Measurements from ENCODE around the gene LAMTOR2.

- TF ChIP-seq EZH2phosphoT487 (IDR thresholded peaks at IDR 0.05; ENCODE audit: low read depth, severe bottlenecking, unreplicated experiment) = no peak
- TF ChIP-seq, protein P1, sequence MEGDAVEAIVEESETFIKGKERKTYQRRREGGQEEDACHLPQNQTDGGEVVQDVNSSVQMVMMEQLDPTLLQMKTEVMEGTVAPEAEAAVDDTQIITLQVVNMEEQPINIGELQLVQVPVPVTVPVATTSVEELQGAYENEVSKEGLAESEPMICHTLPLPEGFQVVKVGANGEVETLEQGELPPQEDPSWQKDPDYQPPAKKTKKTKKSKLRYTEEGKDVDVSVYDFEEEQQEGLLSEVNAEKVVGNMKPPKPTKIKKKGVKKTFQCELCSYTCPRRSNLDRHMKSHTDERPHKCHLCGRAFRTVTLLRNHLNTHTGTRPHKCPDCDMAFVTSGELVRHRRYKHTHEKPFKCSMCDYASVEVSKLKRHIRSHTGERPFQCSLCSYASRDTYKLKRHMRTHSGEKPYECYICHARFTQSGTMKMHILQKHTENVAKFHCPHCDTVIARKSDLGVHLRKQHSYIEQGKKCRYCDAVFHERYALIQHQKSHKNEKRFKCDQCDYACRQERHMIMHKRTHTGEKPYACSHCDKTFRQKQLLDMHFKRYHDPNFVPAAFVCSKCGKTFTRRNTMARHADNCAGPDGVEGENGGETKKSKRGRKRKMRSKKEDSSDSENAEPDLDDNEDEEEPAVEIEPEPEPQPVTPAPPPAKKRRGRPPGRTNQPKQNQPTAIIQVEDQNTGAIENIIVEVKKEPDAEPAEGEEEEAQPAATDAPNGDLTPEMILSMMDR (IDR thresholded peaks at IDR 0.05; ENCODE audit: poor library complexity) = no peak
- no peak for TF ChIP-seq EZH2 (IDR thresholded peaks at IDR 0.05; ENCODE audit: borderline replicate concordance)
These were observed 1.8 kb downstream of the LAMTOR2 start for GRCh38 chr1:156056326-156056849.
